Suppressor macrophage treated with lipopolysaccharide for 4 hours (primary cell): ENCODE results near the gene DENND5A.
A peak's percentile ranks its signal among the peaks of the same experiment; 100 is the strongest.

ENCODE experiments used
- DNase-seq: peaks from one replicate; pipeline ENCODE4 v3.0.0-alpha.2; 2020

Gene DENND5A

DNA sequence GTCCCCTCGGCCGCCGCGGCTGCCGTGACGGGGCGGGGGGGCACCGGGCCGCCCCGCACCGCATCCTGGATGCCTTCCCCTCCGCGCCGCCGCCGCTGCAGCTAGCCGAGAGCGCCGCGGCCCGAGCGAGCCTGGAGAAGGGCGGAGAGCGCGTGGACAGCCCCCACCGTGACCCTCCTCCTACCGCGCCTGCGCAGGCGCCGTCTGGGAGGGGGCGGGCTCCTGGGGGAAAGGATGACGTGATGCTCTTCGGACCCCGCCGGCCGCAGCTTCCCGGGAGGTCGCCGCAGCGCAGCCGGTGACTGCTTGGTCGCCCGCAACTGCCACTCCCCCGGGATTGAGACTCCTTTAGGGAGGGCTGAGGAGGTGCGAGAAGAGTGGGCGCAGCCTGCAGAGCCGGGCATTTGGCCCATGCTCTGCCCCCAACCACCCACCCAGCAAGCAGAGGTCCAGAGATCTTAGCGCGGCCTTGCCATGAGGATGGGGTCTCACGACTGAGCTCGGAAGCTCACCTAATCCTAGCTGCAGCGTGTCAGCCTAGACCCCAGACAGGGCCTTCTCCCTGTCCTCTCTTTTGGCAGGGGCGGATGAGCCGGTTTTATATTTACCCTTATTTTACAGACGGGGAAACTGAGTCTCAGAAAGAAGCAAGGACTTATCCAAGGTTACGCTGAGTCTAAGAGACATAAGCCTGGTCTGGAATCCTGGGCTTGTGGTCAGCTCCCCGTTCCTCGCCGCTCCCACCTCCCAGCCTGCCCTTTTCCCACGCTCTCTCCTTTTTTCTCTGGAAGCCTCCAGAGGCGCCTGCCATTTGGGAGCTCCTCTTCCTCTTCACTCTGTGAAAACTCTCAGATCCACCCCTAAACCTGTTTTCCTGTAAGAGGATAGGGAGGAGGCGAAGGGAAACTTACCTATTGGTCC lies at the start of gene DENND5A:
Gene DENND5A (minus strand): TSS at position 140 of the 921 bp plus-strand sequence. CDS start 281 bp downstream, outside the sequence.
- DNase-seq: peak; percentile 93

GRCh38 chr11:9314291-9315077 lies 49.3 kb upstream of the DENND5A start, which contains the start of gene TMEM41B:
TMEM41B (minus strand) TSS chr11:9314593; CDS start chr11:9314441, 152 bp downstream.
- DNase-seq: peak; percentile 100

GRCh38 chr11:9313648-9314290 lies 48.6 kb upstream of the DENND5A start:
- no peak for DNase-seq

DNA sequence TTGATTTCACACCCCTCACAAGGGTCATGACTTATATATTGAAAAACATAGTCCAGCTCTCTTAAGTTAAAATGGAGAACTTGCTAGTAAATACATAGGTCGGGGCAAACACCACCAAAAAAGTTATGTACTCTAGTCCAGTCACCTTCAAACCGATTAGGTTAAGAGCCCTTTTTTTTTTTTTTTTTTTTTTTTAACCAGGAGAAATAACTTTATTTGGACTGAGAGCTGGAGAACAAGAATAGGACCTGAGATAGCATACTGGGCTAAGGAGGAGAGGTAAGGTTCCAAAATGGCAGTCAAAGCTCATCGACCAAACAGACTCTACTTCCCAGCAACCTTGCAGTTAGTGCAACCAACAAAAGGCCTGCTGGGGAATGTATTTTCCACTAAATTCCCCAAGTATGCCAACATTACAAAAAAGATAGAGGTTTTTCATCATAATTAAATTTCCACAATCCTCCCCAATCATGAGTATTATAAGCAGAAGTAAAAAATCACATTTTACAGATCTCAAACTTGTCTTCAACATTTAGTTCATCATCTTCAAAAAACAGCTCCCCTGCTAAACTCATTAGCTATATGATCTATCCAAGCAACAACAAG lies 45.4 kb upstream of the DENND5A start:
- no peak for DNase-seq

- no peak for DNase-seq
Observed at GRCh38 chr11:9304178-9304577, 39.0 kb upstream of the DENND5A start.

DNA sequence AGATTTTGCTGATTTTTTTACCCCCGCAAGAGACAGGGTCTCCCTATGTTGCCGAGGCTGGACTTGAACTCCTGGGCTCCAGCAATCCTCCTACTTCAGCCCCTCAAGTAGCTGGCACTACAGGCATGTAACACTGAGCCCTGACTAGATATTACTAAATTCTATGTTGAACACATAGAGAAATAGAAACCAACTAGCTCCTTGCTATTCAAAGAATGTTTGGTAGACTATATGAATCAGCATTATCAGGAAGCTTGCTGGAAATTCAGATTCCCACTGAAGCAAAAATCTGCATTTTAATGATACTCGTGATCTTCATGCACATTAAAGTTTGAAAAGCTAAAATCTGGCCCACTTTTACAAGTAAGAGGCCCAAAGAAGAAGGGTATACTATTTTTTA lies 37.3 kb upstream of the DENND5A start:
- DNase-seq: peak; percentile 42

DNA sequence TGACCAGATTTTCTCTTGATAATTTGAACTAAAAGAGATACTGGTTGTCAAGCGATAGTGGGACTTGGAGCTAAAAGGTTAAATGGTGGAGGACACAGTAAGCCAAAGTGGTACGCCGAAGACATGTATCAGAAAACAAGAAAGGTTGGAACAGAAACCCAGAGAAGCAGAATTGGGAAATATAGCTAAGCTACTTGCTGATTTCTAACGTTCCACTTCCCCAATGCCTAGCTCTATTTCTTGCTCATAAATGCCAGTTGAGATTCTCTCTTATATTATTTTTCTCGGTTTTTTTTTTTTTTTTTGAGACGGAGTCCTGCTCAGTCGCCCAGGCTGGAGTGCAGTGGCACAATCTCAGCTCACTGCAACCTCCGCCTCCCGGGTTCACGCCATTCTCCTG lies 36.6 kb upstream of the DENND5A start:
- DNase-seq: peak; percentile 76

DNA sequence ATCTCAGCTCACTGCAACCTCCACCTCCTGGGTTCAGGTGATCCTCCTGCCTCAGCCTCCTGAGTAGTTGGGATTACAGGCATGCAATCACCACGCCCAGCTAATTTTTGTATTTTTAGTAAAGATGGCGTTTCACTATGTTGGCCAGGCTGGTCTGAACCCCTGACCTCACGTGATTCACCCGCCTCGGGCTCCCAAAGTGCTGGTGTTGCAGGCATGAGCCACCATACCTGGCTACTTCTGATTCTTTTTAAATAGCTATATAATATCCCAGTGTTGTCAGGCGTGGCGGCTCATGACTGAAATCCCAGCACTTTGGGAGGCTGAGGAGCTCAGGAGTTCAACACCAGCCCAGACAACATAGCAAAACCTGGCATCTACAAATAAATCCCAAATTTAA lies 28.5 kb upstream of the DENND5A start:
- DNase-seq: no peak

DNA sequence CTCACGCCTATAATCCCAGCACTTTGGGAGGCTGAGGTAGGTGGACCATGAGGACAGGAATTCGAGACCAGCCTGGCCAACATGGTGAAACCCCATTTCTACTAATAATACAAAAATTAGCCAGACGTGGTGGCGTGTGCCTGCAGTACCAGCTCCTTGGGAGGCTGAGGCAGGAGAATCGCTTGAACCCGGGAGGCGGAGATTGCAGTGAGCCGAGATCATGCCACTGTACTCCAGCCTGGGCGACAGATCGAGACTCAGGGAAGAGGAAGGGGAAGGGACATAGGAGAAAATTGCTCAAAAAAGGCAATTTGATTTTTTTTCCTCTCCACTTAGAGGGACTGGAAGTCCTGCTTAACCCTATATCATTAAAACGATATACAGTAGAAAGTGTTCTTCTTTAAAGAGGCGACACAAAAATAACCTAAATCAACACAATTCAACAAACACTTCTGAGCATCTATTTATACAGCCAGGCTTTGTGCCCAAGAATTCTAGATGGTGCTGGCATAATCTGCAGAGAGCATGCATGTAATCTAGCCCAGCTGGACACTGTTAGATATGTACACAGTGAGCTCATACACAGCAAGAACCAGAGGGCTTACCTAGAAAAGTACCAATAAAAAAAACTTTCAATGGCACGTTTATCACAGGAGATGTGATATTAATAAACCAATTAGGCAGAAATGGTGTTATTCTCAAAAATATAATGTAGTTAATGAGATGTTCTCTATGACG lies 20.9 kb upstream of the DENND5A start:
- DNase-seq: no peak

- peak; percentile 35 for DNase-seq
Observed at GRCh38 chr11:9280655-9281301, 15.6 kb upstream of the DENND5A start.

DNA sequence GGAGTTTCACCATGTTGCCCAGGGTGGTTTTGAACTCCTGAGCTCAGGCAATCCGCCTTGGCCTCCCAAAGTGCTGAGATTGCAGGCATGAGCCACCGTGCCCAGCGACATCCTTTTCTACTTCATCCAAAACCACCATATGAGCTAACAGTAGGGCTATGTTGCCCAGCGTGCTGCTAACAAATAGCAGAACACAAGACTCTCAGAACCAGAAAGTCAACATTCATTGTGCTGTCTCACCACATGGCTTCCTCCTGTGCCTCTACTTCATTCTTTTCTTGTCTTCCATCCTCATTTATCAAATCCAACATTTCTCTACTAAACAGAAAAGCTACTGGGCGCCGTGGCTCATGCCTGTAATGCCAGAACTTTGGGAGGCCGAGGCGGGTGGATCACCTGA lies 12.0 kb upstream of the DENND5A start:
- no peak for DNase-seq

GRCh38 chr11:9276571-9276970 lies 11.4 kb upstream of the DENND5A start:
- no peak for DNase-seq

GRCh38 chr11:9274499-9275258 lies 9.5 kb upstream of the DENND5A start:
- DNase-seq: no peak

- DNase-seq: peak; percentile 94
Observed at GRCh38 chr11:9273376-9274336, 8.5 kb upstream of the DENND5A start.

DNA sequence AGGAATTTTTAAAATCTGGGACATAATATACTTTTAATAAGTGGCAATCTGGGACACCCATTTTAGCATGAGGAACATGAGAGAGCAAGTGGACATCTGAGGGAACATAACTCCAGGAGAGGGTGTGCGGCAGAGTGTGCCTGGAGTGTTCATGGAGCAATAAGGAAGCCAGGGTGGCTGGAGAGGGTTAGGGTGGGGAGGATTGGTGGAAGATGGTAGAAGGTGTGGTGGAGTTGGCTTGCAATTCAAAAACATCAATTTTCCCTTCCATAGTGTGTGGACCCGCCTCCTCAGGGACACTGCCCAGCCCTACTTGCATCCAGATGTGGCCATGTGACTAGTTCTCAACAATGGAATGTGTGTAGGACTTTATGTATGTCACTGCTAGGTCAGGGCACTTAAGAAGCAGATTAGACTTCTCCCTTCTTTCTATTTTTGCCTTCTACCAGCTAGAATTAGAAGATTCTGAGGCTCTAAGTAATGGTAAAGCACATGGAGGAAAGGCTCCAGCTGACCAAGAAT lies 4.4 kb upstream of the DENND5A start:
- DNase-seq: no peak

- no peak for DNase-seq
Observed at GRCh38 chr11:9267680-9268079, 2.5 kb upstream of the DENND5A start.

GRCh38 chr11:9266926-9267325 lies 1.8 kb upstream of the DENND5A start:
- DNase-seq: no peak

- DNase-seq: no peak
Observed at GRCh38 chr11:9266132-9266736, 1.1 kb upstream of the DENND5A start.
